WTC11 (cell line): ENCODE measurements around the gene CPT1A. TPM values are rescaled to one million over a fixed set of nuclear protein-coding genes. Genes with fewer than 3 reads are reported as not detected.

Experiments
- ATAC-seq: fragments of 200-7000 bp; cut with Tn5 transposase; 2 replicates; pipeline ENCODE4 v1.10.0; 2021; ENCODE audit warnings: mild to moderate bottlenecking, moderate library complexity
- CTCF ChIA-PET: fragments of 300-600 bp; sonication (Branson Sonifier 250); formaldehyde crosslinking; loops from one replicate; lab custom pipeline; 2021; ENCODE audit warnings: antibody characterized with exemption; lab: Charles Lee
- POLR2A ChIA-PET: fragments of 350-600 bp; sonication (Branson Sonifier 250); formaldehyde crosslinking; loops from one replicate; lab custom pipeline; 2021; ENCODE audit warnings: antibody characterized with exemption; lab: Charles Lee
- DNase-seq: peaks from one replicate; pipeline ENCODE4 v3.0.0; 2021; ENCODE audit warnings: low spot score
- H3K27ac Mint-ChIP-seq: 2 replicates; pipeline ENCODE4 v1.8.0; 2021; ENCODE audit warnings: mixed read lengths
- H3K27me3 Mint-ChIP-seq: 2 replicates; pipeline ENCODE4 v1.8.0; 2021; ENCODE audit warnings: low read depth, mild to moderate bottlenecking, moderate library complexity, mixed read lengths
- H3K36me3 Mint-ChIP-seq: 2 replicates; pipeline ENCODE4 v1.8.0; 2021; ENCODE audit warnings: mixed read lengths
- H3K4me1 Mint-ChIP-seq: 2 replicates; pipeline ENCODE4 v1.8.0; 2022; ENCODE audit warnings: mixed read lengths
- H3K4me3 Mint-ChIP-seq: 2 replicates; pipeline ENCODE4 v1.8.0; 2021; ENCODE audit warnings: mild to moderate bottlenecking, moderate library complexity, mixed read lengths
- H3K9me3 Mint-ChIP-seq: 2 replicates; pipeline ENCODE4 v1.8.0; 2021; ENCODE audit warnings: mixed read lengths
- ATF1 ChIP-seq: sonication (generic); formaldehyde crosslinking; IDR thresholded peaks from 2 replicates; pipeline ENCODE4 v1.8.1; 2023; ENCODE audit warnings: mild to moderate bottlenecking, moderate library complexity, missing genetic modification reagents
- EMX1 ChIP-seq: fragments of 250-450 bp; sonication (Bioruptor Pico); IDR thresholded peaks from 2 replicates; pipeline ENCODE4 v1.8.0; 2021; ENCODE audit warnings: mild to moderate bottlenecking
- FOXJ3 ChIP-seq: sonication (generic); formaldehyde crosslinking; IDR thresholded peaks from 2 replicates; pipeline ENCODE4 v1.9.0; 2021; ENCODE audit warnings: missing genetic modification reagents, mild to moderate bottlenecking, borderline replicate concordance
- GRHL2 ChIP-seq: fragments of 250-450 bp; sonication (Bioruptor Pico); IDR thresholded peaks from 2 replicates; pipeline ENCODE4 v1.8.0; 2022; ENCODE audit warnings: mild to moderate bottlenecking, moderate library complexity; ENCODE audit not compliant: insufficient replicate concordance, severe bottlenecking
- KAT7 ChIP-seq: sonication (generic); formaldehyde crosslinking; IDR thresholded peaks from 2 replicates; pipeline ENCODE4 v1.8.1; 2023; ENCODE audit warnings: missing genetic modification reagents, mild to moderate bottlenecking, borderline replicate concordance
- MLX ChIP-seq: sonication (generic); formaldehyde crosslinking; IDR thresholded peaks from 2 replicates; pipeline ENCODE4 v1.8.1; 2023; ENCODE audit warnings: mild to moderate bottlenecking, missing genetic modification reagents, moderate library complexity
- NR2C2 ChIP-seq: sonication (generic); formaldehyde crosslinking; IDR thresholded peaks from 2 replicates; pipeline ENCODE4 v1.8.0; 2022; ENCODE audit warnings: mild to moderate bottlenecking, missing genetic modification reagents
- ZNF512 ChIP-seq: sonication (generic); formaldehyde crosslinking; IDR thresholded peaks from 2 replicates; pipeline ENCODE4 v1.8.1; 2022; ENCODE audit warnings: missing genetic modification reagents, borderline replicate concordance
- total RNA-seq: library from RNA; stranded (reverse); gene quantifications from 3 replicates; pipeline ENCODE4 v1.2.3, GENCODE V29; 2021
- TF ChIP-seq, protein P1 (sequence below): sonication (generic); formaldehyde crosslinking; IDR thresholded peaks from 2 replicates; pipeline ENCODE4 v1.8.1; 2022; ENCODE audit warnings: mild to moderate bottlenecking, missing genetic modification reagents, moderate library complexity, borderline replicate concordance
- TF ChIP-seq, protein P2 (sequence below): sonication (generic); formaldehyde crosslinking; IDR thresholded peaks from 2 replicates; pipeline ENCODE4 v1.8.0; 2022; ENCODE audit warnings: mild to moderate bottlenecking, missing genetic modification reagents
- TF ChIP-seq, protein P3 (sequence below): fragments of 200-600 bp; IDR thresholded peaks from 2 replicates; pipeline ENCODE4 v1.8.0; 2022; ENCODE audit warnings: antibody characterized with exemption
- TF ChIP-seq, protein P4 (sequence below): sonication (generic); formaldehyde crosslinking; IDR thresholded peaks from 2 replicates; pipeline ENCODE4 v1.8.1; 2023; ENCODE audit warnings: mild to moderate bottlenecking, missing genetic modification reagents
- TF ChIP-seq, protein P5 (sequence below): sonication (generic); formaldehyde crosslinking; IDR thresholded peaks from 2 replicates; pipeline ENCODE4 v1.8.0; 2023; ENCODE audit warnings: missing genetic modification reagents, mild to moderate bottlenecking, borderline replicate concordance
- TF ChIP-seq, protein P6 (sequence below): fragments of 250-450 bp; sonication (Bioruptor Pico); IDR thresholded peaks from 2 replicates; pipeline ENCODE4 v2.1.2; 2022; ENCODE audit warnings: mild to moderate bottlenecking, moderate library complexity

The CPT1A gene
- total RNA-seq, 1 experiment from 2014 or later = 28.1 TPM

DNA sequence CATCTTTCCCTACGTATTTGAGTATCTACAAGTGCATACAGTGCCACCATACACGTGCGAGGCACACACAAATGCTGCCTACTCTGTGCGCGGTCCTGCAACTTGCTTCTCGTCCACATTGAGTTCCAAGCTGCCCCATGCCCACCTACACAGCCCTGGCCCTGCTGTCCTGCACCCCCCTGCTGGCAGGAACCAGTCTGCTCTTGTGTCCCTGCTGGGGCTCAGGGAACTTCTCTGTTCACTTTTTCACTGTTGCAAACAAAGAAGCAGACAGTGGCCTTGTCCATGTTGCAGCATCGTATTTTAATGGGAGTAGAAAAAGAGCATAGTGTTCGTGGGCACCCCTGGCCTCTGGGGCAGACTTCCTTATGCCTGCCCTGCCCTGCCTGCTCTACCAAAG lies 14.0 kb downstream of the CPT1A start:
- peaks cover 30% of the 10 kb centered on the region for H3K4me1 Mint-ChIP-seq
- H3K4me3 Mint-ChIP-seq = no peak overlapping the region
- no peak for ATAC-seq
- no peaks in the 10 kb centered on the region for H3K27me3 Mint-ChIP-seq
- H3K36me3 Mint-ChIP-seq = no peaks in the 10 kb centered on the region
- H3K27ac Mint-ChIP-seq = peak overlapping the region; percentile 43; the same call in 1 of the 2 replicates
- no peak for DNase-seq
- no peaks in the 10 kb centered on the region for H3K9me3 Mint-ChIP-seq
- TF ChIP-seq, protein P1, sequence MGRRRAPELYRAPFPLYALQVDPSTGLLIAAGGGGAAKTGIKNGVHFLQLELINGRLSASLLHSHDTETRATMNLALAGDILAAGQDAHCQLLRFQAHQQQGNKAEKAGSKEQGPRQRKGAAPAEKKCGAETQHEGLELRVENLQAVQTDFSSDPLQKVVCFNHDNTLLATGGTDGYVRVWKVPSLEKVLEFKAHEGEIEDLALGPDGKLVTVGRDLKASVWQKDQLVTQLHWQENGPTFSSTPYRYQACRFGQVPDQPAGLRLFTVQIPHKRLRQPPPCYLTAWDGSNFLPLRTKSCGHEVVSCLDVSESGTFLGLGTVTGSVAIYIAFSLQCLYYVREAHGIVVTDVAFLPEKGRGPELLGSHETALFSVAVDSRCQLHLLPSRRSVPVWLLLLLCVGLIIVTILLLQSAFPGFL (CRISPR knock-in tag) = no peak
- TF ChIP-seq, protein P2, sequence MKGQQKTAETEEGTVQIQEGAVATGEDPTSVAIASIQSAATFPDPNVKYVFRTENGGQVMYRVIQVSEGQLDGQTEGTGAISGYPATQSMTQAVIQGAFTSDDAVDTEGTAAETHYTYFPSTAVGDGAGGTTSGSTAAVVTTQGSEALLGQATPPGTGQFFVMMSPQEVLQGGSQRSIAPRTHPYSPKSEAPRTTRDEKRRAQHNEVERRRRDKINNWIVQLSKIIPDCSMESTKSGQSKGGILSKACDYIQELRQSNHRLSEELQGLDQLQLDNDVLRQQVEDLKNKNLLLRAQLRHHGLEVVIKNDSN (CRISPR knock-in tag) = no peak
- TF ChIP-seq ATF1 (CRISPR knock-in tag) (no peak), KAT7 (CRISPR knock-in tag) (no peak), ZNF512 (CRISPR knock-in tag) (no peak)
- TF ChIP-seq, protein P3, sequence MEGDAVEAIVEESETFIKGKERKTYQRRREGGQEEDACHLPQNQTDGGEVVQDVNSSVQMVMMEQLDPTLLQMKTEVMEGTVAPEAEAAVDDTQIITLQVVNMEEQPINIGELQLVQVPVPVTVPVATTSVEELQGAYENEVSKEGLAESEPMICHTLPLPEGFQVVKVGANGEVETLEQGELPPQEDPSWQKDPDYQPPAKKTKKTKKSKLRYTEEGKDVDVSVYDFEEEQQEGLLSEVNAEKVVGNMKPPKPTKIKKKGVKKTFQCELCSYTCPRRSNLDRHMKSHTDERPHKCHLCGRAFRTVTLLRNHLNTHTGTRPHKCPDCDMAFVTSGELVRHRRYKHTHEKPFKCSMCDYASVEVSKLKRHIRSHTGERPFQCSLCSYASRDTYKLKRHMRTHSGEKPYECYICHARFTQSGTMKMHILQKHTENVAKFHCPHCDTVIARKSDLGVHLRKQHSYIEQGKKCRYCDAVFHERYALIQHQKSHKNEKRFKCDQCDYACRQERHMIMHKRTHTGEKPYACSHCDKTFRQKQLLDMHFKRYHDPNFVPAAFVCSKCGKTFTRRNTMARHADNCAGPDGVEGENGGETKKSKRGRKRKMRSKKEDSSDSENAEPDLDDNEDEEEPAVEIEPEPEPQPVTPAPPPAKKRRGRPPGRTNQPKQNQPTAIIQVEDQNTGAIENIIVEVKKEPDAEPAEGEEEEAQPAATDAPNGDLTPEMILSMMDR = no peak
- TF ChIP-seq, protein P4, sequence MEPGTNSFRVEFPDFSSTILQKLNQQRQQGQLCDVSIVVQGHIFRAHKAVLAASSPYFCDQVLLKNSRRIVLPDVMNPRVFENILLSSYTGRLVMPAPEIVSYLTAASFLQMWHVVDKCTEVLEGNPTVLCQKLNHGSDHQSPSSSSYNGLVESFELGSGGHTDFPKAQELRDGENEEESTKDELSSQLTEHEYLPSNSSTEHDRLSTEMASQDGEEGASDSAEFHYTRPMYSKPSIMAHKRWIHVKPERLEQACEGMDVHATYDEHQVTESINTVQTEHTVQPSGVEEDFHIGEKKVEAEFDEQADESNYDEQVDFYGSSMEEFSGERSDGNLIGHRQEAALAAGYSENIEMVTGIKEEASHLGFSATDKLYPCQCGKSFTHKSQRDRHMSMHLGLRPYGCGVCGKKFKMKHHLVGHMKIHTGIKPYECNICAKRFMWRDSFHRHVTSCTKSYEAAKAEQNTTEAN (CRISPR knock-in tag) = no peak
- ChIA-PET CTCF (interaction anchor here (0.6 to 0.8 kb wide), 2 partner anchors 27 to 29 kb away, joined by 3 to 4 read pairs; no protein-coding TSS in a partner anchor), POLR2A (no interaction called here)

DNA sequence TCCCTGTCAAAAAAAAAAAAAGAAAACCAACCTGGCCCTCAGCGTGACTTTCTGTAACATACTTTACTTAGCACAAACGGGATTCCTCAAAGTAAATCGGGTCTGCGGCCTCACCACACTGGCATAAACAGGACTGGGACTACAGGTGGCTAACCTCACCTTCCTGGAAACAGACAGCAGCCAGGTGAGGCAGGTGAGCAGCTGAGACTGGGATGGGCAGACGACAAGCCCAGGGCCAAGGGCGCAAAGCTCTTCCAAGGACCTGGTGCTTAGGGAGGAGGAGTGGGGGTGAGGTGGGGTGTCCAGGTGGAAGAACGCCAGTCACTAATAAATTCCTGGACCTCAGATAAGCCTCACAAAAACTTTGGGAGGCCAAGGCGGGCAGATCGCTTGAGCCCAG lies 15.0 kb downstream of the CPT1A start:
- ATAC-seq = no peak
- Mint-ChIP-seq H3K27me3 (no peaks in the 10 kb centered on the region), H3K9me3 (peaks cover 3% of the 10 kb centered on the region), H3K27ac (no peak overlapping the region; the same call in 1 of the 2 replicates), H3K4me1 (peaks cover 27% of the 10 kb centered on the region), H3K36me3 (no peaks in the 10 kb centered on the region), H3K4me3 (no peak overlapping the region)
- ChIA-PET CTCF (no interaction called here), POLR2A (interaction anchor here (0.6 kb wide), 1 partner anchor 18 kb away, joined by 3 read pairs; no protein-coding TSS in a partner anchor)
- TF ChIP-seq ATF1 (CRISPR knock-in tag) (no peak), GRHL2 (CRISPR knock-in tag) (no peak), NR2C2 (CRISPR knock-in tag) (no peak)
- TF ChIP-seq, protein P1 (CRISPR knock-in tag) = no peak
- no peak for DNase-seq

DNA sequence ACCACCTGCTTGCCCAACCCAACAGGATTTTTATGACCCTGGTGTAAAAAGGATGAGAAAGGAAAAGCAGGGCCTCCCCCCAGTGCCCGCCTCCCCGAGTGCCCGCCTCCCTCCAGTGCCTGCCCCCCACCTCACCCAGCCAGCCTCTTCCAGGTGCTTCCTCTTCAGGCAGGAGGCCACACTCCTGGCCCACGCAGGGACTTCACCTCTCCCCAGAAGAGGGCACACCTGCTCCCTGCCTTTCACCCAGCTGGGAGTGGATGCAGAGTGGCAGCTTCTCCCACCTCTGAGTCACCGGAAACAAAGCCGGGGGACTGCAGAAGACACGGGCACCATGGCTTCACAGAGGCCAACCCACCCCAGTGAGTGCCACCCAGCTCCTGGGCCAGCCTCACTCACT lies 16.1 kb downstream of the CPT1A start:
- POLR2A ChIA-PET = no interaction called here
- no peaks in the 10 kb centered on the region for H3K27me3 Mint-ChIP-seq
- H3K27ac Mint-ChIP-seq = no peak overlapping the region
- H3K4me1 Mint-ChIP-seq = peaks cover 18% of the 10 kb centered on the region
- H3K9me3 Mint-ChIP-seq = peaks cover 3% of the 10 kb centered on the region
- DNase-seq = peak; percentile 62
- ATAC-seq = peak; percentile 86
- H3K4me3 Mint-ChIP-seq = no peak overlapping the region
- H3K36me3 Mint-ChIP-seq = no peaks in the 10 kb centered on the region
- CTCF ChIA-PET = interaction anchor here (1.0 to 2.2 kb wide), 9 partner anchors 14 to 306 kb away, joined by 3 to 8 read pairs (median 4); no protein-coding TSS in a partner anchor
- TF ChIP-seq, protein P5, sequence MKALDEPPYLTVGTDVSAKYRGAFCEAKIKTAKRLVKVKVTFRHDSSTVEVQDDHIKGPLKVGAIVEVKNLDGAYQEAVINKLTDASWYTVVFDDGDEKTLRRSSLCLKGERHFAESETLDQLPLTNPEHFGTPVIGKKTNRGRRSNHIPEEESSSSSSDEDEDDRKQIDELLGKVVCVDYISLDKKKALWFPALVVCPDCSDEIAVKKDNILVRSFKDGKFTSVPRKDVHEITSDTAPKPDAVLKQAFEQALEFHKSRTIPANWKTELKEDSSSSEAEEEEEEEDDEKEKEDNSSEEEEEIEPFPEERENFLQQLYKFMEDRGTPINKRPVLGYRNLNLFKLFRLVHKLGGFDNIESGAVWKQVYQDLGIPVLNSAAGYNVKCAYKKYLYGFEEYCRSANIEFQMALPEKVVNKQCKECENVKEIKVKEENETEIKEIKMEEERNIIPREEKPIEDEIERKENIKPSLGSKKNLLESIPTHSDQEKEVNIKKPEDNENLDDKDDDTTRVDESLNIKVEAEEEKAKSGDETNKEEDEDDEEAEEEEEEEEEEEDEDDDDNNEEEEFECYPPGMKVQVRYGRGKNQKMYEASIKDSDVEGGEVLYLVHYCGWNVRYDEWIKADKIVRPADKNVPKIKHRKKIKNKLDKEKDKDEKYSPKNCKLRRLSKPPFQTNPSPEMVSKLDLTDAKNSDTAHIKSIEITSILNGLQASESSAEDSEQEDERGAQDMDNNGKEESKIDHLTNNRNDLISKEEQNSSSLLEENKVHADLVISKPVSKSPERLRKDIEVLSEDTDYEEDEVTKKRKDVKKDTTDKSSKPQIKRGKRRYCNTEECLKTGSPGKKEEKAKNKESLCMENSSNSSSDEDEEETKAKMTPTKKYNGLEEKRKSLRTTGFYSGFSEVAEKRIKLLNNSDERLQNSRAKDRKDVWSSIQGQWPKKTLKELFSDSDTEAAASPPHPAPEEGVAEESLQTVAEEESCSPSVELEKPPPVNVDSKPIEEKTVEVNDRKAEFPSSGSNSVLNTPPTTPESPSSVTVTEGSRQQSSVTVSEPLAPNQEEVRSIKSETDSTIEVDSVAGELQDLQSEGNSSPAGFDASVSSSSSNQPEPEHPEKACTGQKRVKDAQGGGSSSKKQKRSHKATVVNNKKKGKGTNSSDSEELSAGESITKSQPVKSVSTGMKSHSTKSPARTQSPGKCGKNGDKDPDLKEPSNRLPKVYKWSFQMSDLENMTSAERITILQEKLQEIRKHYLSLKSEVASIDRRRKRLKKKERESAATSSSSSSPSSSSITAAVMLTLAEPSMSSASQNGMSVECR (CRISPR knock-in tag) = no peak
- TF ChIP-seq, protein P6, sequence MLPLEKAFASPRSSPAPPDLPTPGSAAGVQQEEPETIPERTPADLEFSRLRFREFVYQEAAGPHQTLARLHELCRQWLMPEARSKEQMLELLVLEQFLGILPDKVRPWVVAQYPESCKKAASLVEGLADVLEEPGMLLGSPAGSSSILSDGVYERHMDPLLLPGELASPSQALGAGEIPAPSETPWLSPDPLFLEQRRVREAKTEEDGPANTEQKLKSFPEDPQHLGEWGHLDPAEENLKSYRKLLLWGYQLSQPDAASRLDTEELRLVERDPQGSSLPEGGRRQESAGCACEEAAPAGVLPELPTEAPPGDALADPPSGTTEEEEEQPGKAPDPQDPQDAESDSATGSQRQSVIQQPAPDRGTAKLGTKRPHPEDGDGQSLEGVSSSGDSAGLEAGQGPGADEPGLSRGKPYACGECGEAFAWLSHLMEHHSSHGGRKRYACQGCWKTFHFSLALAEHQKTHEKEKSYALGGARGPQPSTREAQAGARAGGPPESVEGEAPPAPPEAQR = no peak
- no peak for TF ChIP-seq FOXJ3 (CRISPR knock-in tag)
- TF ChIP-seq MLX (CRISPR knock-in tag) = no peak
- no peak for TF ChIP-seq EMX1 (CRISPR knock-in tag)
